GM08714 (cell line): ENCODE data around the gene TP53BP2.
A peak's percentile ranks its signal among the peaks of the same experiment; 100 is the strongest.

Experiments
- H3K4me3 ChIP-seq: fragments of 200-500 bp; sonication (Bioruptor generic); 2 replicates; pipeline ENCODE4 v1.5.1; 2014; ENCODE audit warnings: mild to moderate bottlenecking, low read length, inconsistent platforms
- ZNF274 ChIP-seq: IDR thresholded peaks from 2 replicates; pipeline ENCODE4 v1.6.1; 2012; ENCODE audit warnings: mild to moderate bottlenecking, low read depth, low read length

TP53BP2 gene

DNA sequence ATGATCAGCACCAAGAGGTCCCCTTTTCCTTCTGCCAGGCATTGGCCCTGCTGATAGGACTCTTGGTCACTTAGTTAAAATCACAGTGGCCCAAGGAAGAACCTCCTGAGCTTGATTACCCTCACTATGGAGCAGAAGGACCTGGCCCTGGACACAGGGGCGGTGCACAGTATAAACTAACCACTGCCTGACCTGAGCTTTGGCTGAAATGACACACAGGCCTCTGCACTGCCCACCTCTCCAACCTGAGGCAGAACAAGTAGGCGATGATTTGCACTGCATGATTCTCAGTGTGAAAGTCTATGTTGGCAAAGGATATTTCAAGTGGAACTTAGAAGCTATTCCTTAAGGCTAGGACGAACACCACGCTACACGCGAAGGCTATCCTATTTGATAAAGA is 84.9 kb downstream of the TP53BP2 start:
- H3K4me3 ChIP-seq, result no peak overlapping the region
- no peak for TF ChIP-seq ZNF274

GRCh38 chr1:223759273-223759672 is 86.5 kb downstream of the TP53BP2 start:
- no peak overlapping the region for H3K4me3 ChIP-seq
- TF ChIP-seq ZNF274, result no peak

DNA sequence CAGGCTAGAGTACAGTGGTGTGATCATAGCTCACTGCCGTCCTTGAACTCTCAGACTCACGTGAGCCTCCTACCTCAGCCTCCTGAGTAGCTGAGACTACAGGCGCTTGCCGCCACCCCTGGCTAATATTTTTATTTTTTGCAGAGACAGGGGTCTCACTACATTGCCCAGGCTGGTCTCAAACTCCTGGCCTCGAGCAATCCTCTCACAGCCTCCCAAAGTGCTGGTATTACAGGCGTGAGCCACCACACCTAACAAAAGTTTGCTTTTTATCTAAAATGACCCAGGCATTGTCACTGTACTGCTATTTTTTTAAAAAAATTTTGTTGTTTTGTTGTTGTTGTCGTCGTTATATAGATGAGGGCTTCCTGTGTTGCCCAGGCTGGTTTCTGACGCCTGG is 87.0 kb downstream of the TP53BP2 start:
- TF ChIP-seq ZNF274, result no peak
- H3K4me3 ChIP-seq, result no peak overlapping the region

GRCh38 chr1:223756806-223757700 is 88.7 kb downstream of the TP53BP2 start:
- no peak overlapping the region for H3K4me3 ChIP-seq
- no peak for TF ChIP-seq ZNF274

GRCh38 chr1:223755992-223756775 is 89.6 kb downstream of the TP53BP2 start:
- no peak for TF ChIP-seq ZNF274
- no peak overlapping the region for H3K4me3 ChIP-seq

- no peak for TF ChIP-seq ZNF274
- H3K4me3 ChIP-seq, result no peak overlapping the region
These were observed 90.3 kb downstream of the TP53BP2 start for GRCh38 chr1:223755432-223755792.

GRCh38 chr1:223754681-223755431 is 90.9 kb downstream of the TP53BP2 start:
- no peak for TF ChIP-seq ZNF274
- no peak overlapping the region for H3K4me3 ChIP-seq

GRCh38 chr1:223752721-223753515 is 92.8 kb downstream of the TP53BP2 start:
- no peak overlapping the region for H3K4me3 ChIP-seq

DNA sequence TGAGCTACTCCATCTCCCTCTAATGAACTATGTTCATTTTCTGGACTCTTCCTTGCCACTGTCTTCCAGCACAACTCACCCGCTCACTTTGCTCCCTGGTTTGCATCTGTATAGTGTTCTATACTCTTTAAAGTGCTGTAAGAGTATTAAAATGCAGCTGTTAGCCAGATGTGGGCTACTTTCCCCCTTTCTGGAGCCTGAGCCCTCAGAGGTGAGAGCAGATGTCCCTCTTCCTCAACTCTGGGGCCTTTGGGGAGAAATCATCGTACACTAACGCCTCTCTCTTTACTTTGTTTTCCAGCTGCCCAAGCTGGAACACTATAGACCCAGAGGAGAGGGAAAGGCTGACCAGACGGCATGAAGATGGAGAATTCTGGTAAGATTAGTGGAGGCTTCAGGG is 94.1 kb downstream of the TP53BP2 start:
- TF ChIP-seq ZNF274, result no peak
- H3K4me3 ChIP-seq, result no peak overlapping the region

More at GRCh38 chr1:223752721-223753515, 92.8 kb downstream of the TP53BP2 start:
- no peak for TF ChIP-seq ZNF274

DNA sequence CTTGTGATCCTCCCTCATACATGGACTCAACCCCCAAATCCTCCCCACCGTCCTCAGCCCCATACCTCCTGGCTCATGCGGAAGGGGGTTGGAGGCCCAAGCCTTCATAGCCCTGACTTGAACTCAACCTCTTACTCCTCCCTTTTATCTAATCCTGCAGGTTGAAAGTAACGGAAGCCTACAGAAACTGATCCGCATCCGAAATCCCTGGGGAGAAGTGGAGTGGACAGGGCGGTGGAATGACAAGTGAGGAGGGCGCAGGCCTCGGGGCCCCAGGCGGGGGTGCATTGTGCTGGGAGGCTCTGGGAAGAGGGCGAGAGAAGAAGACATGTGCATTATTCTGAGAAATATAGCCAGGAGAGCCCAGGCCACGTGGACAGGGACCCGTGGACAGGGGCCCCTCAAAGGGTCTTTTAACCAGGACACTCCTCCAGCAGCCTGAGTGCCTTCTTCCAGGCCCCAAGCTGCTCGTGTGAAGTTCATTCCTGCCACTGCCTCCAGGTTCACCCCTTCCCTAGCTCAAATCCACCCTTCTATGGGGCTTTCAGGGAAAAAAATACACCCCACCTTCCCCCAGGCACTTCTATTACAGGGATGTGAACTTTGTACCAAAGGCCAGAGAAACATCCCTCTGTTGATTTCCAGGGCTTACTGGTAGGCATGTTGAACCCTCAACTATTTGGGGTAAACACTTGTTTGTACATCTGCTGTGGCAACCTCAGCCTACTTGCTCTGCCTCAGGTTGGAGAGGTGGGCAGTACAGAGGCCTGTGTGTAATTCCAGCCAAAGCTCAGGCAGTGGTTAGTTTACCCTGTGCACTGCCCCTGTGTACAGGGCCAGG is 94.8 kb downstream of the TP53BP2 start:
- no peak for TF ChIP-seq ZNF274
- H3K4me3 ChIP-seq, result no peak overlapping the region

GRCh38 chr1:223748773-223749733 is 96.7 kb downstream of the TP53BP2 start:
- no peak for TF ChIP-seq ZNF274
- H3K4me3 ChIP-seq, result peak overlapping the region; percentile 44; the same call in 1 of the 2 replicates

DNA sequence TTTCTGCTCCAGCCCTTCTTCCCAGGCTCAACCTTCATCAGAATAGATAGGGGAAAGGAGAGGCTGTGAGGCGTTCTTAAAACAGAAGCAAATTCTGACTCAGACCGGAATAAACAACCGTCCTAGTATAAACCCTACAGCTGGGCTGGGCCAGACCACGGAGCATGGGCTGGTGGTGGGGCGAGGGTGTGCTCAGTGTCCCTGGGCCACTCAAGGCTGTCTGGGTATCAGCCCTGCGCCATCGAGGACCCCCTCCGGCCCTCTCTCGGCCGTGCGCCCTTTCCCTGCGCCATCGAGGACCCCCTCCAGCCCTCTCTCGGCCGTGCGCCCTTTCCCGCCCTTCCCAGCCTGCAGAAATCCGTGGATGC is 97.4 kb downstream of the TP53BP2 start:
- no peak overlapping the region for H3K4me3 ChIP-seq
- TF ChIP-seq ZNF274, result no peak
